H54 (cell line): Measurements from ENCODE around the gene ESYT2.
A peak's percentile ranks its signal among the peaks of the same experiment; 100 is the strongest.

Experiments used
- DNase-seq: peaks from one replicate; pipeline ENCODE4 v3.0.0; 2011; ENCODE audit warnings: low spot score, mixed read lengths; ENCODE audit not compliant: insufficient read length
- FAIRE-seq: peaks from 3 replicates; lab custom pipeline; 2011; peaks lifted over from hg19 to GRCh38; lab: Jason Lieb, UNC
- POLR2A ChIP-seq: IDR thresholded peaks from 2 replicates; pipeline ENCODE4 v1.6.1; 2011; ENCODE audit warnings: low read depth, mild to moderate bottlenecking, low read length

Gene ESYT2

DNA sequence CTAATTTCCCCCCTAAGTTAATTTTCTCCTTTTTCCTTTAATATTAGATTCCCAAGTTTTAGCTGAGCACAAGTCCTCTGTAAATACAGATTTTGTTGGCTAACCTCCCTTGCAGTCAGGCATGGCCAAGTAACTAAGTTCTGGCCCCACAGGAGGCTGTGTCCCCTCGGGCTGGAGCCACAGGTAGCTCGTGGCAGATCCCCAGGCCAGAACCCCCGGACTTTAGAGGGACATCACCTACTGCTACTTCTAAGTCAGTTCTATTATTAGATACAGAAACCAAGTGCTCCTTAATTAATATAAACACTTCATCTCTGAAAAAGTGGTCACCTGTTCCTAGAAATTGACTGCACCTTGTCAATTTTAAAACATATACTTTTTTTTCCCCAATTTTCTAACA is 78.6 kb downstream of the ESYT2 start:
- TF ChIP-seq POLR2A: no peak
- FAIRE-seq: no peak

DNA sequence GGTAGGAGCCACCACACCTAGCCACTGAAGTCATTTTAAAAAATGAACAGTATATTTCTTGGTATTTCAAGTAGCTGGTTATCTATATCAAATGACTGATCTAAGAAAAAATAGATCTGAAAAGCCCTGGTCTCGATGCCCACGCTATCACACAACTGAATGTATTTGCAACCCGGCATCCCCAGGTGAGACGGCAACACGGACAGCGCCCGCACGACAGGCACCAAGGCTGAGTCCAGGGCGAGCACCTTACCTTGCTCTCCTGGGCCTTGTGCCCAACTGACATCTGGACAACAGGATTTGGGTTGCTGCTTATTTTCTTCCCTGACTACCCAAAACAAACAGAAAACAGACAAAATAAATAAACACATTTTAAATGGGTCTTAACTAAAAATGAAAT is 79.9 kb downstream of the ESYT2 start:
- FAIRE-seq (no peak), DNase-seq (no peak)
- TF ChIP-seq POLR2A: no peak

More for the DNA sequence above, 78.6 kb downstream of the ESYT2 start:
- no peak for DNase-seq

DNA sequence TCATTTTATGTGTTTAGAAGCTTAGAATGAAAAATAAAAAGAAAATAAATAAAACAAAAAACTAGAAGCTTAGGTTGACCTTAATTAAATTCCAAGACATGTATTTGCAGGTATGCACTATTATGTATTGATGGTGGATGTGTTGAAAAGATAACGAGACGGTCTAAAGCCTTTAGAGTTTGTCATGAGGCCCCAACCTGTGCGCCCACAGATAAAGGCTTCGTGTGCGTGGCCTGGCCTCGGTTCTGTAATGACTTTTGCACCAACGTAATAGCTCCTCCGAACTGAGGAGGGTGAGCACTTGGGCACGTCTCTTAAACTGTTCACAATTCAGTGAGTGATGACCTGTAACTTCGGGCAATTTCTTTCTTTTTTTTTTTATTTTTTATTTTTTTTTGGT is 81.0 kb downstream of the ESYT2 start:
- no peak for DNase-seq
- no peak for FAIRE-seq
- no peak for TF ChIP-seq POLR2A

DNA sequence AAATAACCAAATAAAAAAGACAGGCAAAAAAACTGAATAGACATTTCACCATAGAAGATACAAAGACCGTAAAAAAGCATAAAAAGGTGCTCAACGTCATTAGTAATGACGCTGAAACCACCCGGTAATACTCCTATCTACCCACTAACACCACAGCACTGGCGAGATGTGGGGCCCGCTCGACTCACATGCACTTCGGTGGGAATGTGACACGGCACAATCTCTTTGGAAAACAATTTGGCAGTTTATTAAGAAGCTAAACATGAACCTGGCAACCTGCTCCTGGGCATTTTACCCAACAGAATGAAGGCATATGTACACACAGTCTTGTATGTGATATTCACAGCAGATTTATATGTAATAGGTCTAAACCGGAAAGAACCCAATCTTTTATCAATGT is 81.9 kb downstream of the ESYT2 start:
- no peak for TF ChIP-seq POLR2A
- no peak for FAIRE-seq
- no peak for DNase-seq

DNA sequence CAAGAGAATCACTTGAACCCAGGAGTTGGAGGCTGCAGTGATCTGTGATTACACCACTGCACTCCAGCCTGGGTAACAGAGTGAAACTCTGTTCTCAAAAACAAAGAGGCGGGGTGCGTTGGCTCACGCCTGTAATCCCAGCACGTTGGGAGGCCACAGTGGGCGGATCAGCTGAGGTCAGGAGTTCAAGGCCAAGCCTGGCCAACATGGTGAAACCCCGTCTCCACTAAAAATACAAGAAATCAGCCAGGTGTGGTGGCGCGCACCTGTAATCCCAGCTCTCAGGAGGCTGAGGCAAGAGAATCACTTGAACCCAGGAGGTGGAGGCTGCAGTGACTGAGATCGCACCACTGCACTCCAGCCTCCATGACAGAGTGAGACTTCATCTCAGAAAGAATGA is 82.4 kb downstream of the ESYT2 start:
- TF ChIP-seq POLR2A: no peak
- FAIRE-seq: no peak
- DNase-seq: no peak

DNA sequence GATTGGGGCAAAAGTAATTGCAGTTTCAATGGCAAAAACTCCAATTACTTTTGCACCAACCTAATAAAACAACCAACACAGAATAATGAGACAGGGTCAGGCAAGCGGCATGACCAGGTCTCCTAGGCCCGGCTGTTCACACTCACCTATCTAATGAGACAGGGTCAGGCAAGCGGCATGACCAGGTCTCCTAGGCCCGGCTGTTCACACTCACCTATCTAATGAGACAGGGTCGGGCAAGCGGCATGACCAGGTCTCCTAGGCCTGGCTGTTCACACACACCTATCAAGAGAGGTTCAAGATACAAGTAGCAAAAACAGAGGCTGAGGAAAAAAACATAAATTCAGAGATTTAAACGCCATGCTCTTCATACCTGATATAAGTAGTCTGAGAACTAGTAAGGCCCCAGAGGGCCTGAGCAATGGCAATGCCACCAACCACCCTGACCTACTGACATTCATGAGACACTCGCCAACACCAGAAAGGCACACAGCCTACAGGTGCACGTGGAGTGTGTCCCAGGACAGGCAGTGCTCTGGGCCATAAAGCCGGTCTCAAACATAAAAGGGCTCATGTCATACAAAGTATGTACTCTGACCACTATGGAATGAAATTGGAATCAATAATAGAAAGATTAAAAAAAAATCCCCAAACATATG is 84.1 kb downstream of the ESYT2 start:
- no peak for FAIRE-seq
- DNase-seq: no peak
- no peak for TF ChIP-seq POLR2A

DNA sequence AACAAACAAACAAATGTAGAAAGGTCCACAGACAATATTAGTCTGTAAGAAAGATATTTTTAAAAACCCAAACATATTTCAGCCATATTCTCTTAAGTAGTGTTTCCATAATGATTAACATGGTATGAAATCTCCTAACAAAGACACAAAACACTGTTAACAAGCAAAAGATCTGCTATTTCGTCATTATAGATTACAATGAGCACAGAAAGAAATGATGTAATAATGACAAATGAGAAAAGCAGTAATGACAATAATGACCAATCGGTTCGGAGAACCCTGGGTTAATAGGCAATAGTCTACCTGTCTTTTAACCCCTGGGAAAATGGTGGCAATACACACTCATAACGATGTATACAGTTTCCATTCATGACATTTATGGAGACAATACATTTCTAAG is 85.2 kb downstream of the ESYT2 start:
- FAIRE-seq: no peak

DNA sequence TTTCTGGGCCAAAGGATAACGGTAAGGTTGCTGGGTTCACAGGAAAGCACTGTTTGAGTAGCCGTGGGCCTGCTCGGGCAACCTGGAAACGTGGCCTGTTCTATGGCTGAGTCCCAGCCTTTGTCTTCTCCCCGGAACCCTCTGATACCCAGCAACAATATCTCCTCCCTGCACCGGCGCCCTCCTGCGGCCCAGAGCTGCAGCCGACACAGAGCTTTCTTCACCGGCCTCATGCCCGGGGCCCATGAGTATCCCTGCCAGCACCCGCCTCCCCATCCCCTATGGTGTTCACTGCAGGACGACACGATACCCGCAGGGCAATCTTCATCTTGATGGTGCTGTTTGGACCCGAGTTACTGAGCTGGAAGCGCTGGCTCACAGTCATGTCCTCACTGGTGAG is 86.1 kb downstream of the ESYT2 start:
- DNase-seq (no peak), FAIRE-seq (no peak)
- TF ChIP-seq POLR2A: no peak

More for the DNA sequence above, 85.2 kb downstream of the ESYT2 start:
- no peak for DNase-seq
- no peak for TF ChIP-seq POLR2A

DNA sequence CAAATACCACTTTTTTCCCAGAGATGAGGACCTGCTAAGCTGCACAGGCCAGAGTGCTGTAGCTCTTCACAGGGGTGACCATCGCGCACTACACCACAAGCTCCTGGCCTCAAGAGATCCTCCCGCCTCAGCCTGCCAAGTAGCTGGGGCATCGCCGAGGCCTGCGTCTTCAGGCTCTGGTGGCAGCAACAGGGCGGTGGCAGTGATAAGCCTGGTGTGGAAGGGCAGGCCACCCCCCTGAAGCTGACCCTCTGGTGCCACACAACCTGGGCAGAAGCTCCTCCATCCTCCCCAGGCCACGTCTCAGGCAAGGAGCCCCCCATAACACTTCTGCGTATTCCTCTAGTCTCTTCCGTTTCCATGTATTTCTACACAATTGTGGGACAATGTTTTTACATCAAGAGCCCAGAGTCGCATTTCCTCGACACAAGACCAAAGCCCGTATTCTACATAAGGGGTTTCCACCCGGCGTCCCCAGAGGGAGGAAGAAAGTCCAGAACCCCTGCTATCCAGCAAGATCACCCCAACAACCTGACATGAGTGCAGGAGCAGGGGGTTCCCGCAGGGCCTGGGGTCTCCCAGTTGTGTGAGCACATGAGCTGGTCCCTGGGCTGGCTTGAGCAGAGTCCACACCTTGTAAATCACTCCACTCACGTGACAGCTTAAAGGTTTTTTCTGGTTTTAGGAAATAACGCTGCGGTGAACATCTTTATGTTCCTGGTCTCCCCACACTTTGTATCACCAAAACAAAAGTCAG is 87.1 kb downstream of the ESYT2 start:
- no peak for DNase-seq
- FAIRE-seq: no peak
- TF ChIP-seq POLR2A: no peak

DNA sequence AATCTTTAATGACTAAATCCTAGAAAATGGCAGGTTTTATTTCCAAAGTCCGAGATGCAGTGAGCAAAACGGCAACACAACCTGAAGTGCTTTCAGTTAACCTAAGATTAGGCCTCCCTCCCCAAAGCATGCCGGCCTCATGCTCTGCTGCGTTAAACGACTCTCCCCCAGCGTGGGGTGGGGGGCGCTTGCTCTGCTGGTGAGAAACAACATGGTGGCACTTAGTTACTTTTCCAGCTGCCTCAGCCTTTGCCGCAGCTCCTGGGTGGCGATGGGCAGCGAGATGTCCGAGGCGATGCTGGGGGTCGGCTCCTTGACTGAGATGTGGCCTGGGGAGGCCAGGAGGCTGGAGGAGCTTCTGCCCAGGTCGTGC is 88.0 kb downstream of the ESYT2 start:
- TF ChIP-seq POLR2A: no peak
- DNase-seq: no peak
- no peak for FAIRE-seq

DNA sequence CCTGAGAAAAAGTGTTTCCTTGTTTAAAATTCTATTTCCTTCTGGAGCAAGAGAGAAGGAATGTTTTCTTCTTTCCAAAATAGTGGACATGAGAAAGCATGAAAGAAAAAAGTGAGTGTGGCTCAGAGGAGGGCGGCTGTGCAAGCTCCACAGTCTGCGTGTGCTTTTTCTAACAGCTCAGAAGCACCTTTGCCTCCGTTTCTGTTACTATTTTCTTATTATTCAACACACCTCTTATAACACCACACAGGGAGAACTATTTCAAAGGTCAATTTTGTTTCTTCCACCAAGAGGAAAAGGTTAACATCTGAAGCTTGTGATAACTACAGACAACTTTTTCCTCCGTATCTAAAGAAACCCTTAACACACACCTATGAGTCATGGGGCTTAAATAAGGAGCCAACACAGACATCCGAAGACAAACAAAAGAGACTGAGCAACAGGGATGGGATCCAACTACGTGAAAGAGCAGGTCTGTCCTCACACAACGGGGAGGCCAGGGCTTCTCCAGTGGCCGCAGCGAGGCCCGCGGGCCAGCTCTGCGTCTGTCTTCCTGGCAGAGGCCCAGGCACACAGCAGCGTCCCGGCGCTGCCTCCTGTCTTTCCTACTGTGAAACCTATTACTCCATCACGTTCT is 88.5 kb downstream of the ESYT2 start:
- no peak for TF ChIP-seq POLR2A
- FAIRE-seq: peak; percentile 20
- DNase-seq: peak; percentile 73

DNA sequence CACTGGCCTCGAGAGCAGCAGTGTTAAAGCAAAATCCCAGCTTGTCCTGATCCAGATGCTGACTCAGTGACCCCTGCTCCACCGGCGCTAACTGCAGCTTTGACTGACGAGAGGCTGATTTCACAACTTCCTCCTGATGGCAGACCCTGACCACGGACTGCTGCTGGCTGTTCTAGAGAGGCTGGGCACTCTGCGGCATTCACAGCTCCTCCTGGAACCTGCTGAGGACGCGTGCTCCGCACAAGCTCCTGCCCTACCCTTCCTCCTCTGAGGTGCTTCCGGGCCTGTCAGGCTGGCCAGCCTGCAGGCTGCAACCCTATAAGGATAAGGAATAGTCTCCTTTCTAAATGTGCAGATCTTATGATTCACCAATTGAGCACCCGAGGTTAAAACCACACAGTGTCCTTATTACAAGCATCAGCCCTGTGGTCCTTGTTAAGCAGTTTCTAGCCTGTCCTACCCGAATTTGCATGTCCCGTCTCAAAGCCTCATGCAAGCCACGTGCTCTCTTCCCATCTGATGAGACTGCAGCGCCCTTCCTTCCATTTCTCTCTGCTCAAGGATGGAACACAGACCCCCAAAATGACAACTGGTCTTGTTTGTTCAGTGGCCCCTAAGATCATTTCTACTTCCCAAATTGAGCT is 89.2 kb downstream of the ESYT2 start:
- FAIRE-seq: peak; percentile 27
- DNase-seq: peak; percentile 53
- no peak for TF ChIP-seq POLR2A

DNA sequence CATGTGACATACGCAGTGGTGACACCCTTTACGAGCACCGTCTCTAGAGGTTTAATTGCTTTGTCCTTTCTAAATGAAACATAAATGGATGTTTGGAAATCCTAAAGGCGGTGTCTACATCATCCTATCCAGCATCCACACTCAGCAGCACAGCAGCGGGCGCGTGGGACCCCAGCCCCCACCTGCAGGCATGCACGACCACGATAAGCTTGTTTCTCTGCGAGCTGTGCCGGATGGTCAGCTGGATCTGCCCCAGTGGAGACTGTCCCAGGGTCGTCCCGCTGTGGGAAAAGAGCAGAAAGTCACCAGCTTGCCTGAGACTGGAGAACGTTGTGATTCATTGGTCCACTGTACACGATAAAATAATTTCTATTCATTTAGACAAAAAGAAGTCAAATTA is 90.5 kb downstream of the ESYT2 start:
- TF ChIP-seq POLR2A: no peak
- no peak for DNase-seq
- no peak for FAIRE-seq

DNA sequence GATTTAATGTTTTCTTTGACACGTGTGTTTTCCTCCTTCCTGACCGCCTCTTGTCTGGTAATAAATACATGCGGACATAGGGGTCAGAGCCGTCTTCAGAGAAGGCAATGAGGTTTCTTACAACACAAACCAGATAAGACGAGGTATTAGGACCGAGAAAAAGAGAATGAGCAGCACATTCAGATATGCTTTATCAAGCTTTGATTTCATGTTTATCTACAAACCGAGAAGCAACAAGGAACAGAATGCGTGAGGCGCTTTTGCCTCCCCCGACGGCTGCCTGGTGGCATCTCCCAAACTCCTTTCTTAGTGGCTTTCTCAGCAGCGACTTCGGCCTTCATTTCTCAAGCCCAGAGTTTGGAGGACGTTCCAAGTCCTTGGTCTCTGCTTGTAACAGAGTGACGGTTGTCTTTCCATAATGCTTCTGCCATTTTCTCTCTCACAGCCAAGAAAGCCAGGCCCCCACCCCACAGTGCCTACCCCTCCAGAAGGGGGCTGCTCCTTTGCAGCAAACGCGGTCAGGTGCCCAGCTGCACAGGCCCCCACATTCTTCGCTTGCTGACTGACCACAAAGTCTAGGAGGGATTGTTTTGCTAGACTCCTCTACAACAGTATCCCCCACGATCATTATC is 92.1 kb downstream of the ESYT2 start:
- FAIRE-seq: no peak
- no peak for TF ChIP-seq POLR2A
- DNase-seq: no peak

DNA sequence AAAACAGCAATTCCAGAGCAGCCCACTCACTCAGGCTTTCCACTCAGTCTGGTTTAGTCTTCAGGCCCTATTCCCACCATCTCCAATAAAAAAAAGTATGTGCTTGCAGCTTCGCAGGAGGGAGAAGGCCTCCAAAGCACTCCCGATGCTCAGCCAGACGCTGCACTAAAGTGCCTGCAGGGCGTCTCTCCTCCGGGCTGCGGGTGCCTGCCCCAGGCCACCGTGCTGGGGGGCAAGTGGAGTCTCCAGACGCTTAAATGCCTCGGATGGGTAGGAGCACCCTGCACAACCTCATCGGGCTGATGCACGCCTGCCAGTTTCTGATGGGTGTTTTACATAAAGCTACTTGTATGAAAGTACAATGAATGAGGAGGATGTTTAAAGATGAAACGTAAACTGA is 93.4 kb downstream of the ESYT2 start:
- no peak for TF ChIP-seq POLR2A

More for the DNA sequence above, 93.4 kb downstream of the ESYT2 start:
- DNase-seq (no peak), FAIRE-seq (no peak)
